Measurements from ENCODE around the gene ARHGEF33. TPM values are rescaled to one million over a fixed set of nuclear protein-coding genes. Genes with fewer than 3 reads are reported as not detected.

Gene ARHGEF33
- total RNA-seq, 2 donors from 2014 or later: 0.44 to 0.73 TPM

DNA sequence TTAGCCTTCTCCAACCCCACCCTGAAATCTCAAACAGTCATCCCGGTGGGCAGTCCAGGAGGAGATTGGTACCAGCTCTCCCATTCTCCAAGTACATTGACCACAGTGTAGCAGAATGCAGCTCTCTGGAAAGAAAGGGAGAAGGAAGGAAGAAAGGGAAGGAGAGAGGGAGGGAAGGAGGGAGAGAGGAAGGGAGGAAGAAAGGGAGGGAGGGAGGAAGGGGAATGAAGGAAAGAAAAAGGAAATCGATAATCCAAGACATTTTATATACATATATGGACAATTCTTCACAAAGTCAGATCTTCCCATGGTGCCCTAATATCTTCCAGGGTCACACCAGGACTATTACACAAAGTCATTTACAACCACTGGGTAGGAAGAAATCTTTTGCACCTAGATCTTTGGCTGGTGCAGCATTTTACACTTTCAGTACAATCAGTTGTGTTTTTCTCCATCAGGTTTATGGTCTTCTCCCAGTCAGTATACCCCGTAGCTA, 58.8 kb downstream of the ARHGEF33 start:
- ATAC-seq (no peak), DNase-seq (no peak)
- intact Hi-C loops (cut with DNase I): loop anchor here (5.0 kb wide), 1 partner anchor 279 kb away; no protein-coding TSS in a partner anchor

DNA sequence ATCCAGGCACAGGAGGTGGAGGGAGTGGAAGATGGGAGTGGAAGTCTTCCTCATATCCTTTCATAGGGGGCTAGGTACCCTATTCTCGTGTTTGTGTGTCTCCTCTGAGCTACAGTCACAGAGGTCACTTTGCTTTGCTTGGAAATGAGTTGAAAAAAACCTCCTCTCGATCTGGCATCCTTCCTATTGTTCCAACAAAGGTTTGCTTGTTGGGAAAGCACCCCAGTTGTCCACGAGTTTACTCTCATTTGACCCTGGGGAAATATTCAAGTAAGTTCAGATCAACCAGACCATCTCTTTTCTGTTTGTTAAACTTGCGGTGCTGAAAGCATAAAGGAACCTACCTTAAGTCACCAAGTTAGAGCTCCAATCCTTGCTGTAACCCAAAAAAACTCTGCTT, 59.3 kb downstream of the ARHGEF33 start:
- intact Hi-C loops (cut with DNase I): loop anchor here (5.0 kb wide), 1 partner anchor 278 kb away; no protein-coding TSS in a partner anchor
- DNase-seq (no peak), ATAC-seq (no peak)

GRCh38 chr2:38951766-38952165, 62.1 kb downstream of the ARHGEF33 start:
- intact Hi-C loops (cut with DNase I): no loop called here
- DNase-seq (no peak), ATAC-seq (no peak)

DNA sequence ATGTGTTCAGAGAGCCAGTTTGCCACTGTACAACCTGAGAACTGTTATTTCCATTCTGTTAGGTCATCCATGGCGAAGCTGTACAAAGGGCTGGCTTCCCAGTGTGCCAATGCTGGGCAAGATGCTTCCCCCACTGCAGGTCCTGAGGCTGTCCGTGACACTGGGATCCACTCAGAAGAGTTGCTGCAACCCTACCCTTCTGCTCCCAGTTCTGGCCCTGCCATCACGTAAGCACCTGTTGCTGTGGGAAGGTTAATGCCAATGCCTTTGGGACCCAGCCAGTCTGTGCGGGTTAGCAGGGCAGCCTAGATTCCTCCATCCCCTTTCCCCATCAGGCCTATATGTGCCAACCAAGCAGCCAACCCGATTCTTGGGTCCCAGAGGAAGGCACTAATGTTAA, 68.3 kb downstream of the ARHGEF33 start:
- no peak for DNase-seq
- intact Hi-C loops (cut with DNase I): no loop called here
- no peak for ATAC-seq

DNA sequence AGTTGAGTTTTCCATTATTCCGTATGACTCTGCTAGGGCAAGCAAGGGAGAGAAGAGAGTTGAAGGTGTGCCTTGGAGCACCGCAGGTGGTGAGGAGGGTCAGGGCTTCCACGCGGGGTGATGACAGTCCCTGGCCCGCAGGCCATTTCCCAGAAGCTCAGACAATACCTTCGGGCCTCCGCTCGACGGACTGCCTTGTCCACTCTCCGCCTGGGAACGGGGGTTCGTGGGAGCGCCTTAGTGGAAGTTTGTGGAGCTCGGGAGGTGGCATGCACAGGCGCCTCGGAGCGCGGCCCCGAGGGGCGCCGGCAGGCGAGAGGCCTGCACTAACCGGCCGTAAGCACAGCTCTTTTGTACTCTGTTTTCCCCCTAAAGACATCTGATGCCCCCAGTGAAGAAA, 69.8 kb downstream of the ARHGEF33 start:
- intact Hi-C loops (cut with DNase I): no loop called here
- ATAC-seq (no peak), DNase-seq (no peak)

DNA sequence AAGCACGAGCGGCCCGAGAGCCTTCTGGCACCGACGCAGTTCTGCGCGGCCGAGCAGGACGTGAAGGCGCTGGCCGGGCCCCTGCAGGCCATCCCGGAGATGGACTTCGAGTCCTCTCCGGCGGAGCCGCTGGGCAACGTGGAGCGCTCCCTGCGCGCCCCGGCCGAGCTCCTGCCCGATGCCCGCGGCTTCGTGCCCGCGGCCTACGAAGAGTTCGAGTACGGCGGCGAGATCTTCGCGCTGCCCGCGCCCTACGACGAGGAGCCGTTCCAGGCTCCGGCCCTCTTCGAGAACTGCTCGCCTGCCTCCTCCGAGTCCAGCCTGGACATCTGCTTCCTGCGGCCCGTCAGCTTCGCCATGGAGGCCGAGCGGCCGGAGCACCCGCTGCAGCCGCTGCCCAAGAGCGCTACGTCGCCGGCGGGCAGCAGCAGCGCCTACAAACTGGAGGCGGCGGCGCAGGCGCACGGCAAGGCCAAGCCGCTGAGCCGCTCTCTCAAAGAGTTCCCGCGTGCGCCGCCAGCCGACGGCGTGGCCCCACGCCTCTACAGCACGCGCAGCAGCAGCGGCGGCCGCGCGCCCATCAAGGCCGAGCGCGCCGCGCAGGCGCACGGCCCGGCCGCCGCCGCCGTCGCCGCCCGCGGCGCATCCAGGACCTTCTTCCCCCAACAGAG, 70.4 kb downstream of the ARHGEF33 start:
- intact Hi-C loops (cut with DNase I): no loop called here
- DNase-seq: peak; percentile 85
- peak; percentile 97 to 98 for ATAC-seq

DNA sequence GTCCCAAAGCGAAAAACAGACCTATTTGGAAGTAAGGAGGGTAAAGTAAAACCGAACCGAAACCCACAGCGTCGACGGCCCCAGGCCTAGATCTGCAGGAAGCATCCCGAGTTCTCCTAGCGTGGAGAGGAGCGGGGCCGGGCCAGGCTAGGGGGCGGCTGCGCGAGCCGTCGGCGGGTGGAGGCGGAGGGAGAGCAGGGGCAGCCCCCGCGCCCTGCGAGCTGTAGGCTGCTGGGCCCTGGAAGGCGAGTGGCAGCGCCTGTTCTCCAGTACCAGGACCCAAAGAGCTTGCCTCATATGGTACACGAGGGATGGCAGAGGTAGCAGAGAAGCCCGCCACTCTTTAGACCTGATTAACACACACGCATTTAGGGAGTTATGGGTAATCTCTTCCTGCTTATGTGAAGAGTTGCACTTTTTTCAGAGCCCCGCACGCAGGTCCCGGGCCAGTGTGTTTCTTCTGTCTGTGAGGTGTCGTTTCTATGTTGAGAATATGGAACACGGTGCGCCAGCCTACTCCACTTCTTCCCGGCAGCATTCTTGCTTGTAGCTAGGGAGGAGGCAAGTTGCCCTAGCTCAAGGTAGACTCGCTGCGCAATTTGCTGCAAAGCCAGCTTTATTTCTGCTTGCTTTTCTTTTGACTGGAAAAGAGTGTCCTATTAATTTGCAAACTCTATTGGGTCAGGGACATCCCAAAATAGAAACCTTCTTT, 71.1 kb downstream of the ARHGEF33 start:
- DNase-seq: no peak
- peak; percentile 13 to 17 for ATAC-seq

DNA sequence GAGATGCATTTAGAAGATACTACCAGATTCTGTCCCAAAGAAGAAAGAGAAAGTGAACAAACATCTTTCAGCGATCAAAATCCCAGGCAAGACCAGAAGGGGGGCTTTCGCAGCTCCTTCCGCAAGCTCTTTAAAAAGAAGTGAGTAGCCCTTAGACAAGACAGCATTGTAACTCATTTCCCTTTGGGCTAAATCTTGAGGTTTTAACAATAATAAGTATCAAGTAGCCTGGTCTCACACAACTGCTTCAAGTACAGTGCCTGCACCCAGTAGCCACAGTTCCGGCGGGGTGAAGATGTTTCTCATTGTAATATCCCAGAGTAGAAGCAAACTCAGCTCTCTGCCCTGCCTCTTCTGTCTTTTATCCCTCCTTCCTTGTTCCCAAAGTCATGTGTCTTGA, 76.3 kb downstream of the ARHGEF33 start:
- DNase-seq (no peak), ATAC-seq (no peak)
- intact Hi-C loops (cut with DNase I): no loop called here

More for the DNA sequence above, 71.1 kb downstream of the ARHGEF33 start:
- intact Hi-C loops (cut with DNase I): no loop called here

DNA sequence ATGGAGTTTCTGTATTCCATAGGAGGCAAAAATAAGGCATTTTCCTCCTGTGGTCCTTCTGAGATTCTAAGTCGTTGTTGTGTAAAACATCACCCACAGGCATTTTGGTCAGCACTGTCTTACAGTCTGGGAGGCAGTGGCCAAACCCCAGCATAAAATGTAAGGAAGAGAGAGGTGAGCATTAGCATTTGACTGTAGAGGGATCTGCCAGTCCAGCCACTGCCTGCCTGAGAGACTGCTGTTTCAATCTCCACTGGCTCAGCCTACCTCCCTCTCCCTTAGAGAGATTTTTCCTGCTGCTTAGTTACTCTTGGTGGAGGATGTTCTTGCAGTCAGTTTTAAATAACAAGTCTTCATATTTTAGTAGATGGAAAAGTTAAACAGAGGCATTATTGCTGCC, 77.0 kb downstream of the ARHGEF33 start:
- intact Hi-C loops (cut with DNase I): no loop called here
- ATAC-seq (no peak), DNase-seq (no peak)

- no peak for DNase-seq
- no peak for ATAC-seq
- intact Hi-C loops (cut with DNase I): no loop called here
Measured at GRCh38 chr2:38968021-38968420, 78.3 kb downstream of the ARHGEF33 start.

DNA sequence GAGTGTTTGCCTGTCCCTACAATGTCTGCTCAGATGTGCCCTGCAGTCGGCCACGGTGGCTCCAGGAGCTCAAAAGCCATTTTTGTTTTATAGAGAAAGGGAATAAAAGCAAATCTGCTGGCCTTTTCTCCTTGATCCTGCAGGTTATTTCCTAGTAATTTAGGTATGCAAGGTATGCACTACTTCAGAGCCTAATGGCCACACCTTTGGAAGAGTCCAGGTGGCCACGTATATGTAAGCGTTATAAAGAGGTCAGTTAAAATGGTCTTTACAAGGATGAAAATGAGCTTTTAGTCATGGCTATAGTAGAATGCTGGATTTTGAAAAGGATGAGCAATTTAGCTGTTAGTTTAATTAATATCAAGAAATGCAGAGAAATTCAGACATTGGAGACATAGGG, 81.7 kb downstream of the ARHGEF33 start:
- no peak for DNase-seq
- intact Hi-C loops (cut with DNase I): no loop called here
- no peak for ATAC-seq

GRCh38 chr2:38973266-38973665, 83.6 kb downstream of the ARHGEF33 start:
- intact Hi-C loops (cut with DNase I): no loop called here
- ATAC-seq: no peak
- no peak for DNase-seq

DNA sequence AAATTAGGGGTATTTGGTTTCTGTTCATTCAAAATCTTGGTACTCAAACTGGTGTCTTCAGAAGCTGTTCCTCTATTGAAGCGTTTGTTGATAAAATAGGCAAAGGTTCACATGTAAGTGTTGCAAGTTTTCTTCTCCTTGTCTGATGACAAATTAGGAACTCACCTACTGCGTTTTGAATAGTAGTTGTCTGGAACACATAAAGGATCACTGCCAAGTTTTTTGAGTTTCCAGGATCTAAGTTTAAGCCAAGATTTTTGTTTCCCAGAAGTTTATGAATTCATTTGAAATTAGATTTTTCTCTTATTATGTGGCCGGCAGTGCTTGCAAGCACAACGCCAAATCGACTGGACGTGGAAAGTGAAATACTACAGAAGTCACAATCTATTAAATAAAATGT, 85.4 kb downstream of the ARHGEF33 start:
- intact Hi-C loops (cut with DNase I): no loop called here
- ATAC-seq (no peak), DNase-seq (no peak)

DNA sequence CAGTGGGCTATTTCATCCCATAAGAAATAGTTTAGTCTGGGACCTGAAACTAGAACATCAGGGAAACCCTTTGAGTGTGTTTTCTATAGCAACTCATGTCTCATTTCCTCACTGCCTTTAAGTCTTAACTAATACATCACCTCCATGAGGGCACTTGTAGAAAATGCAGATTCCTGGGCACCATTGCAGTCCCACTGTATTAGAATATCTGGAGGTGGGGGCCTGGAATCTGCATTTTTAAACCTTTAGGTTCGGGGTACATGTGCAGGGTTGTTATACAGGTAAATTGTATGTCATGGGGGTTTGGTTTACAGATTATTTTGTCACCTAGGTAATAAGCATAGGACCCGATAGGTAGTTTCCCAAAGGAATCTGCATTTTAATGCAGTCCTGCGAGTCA, 87.4 kb downstream of the ARHGEF33 start:
- intact Hi-C loops (cut with DNase I): no loop called here
- DNase-seq (no peak), ATAC-seq (no peak)

GRCh38 chr2:38978296-38978903, 88.7 kb downstream of the ARHGEF33 start:
- intact Hi-C loops (cut with DNase I): no loop called here
- ATAC-seq (no peak), DNase-seq (no peak)

GRCh38 chr2:38978908-38979307, 89.2 kb downstream of the ARHGEF33 start:
- DNase-seq: no peak
- intact Hi-C loops (cut with DNase I): no loop called here
- no peak for ATAC-seq

- ATAC-seq (no peak), DNase-seq (no peak)
- intact Hi-C loops (cut with DNase I): no loop called here
Measured at GRCh38 chr2:38981003-38981669, 91.5 kb downstream of the ARHGEF33 start.

- DNase-seq (no peak), ATAC-seq (no peak)
- intact Hi-C loops (cut with DNase I): no loop called here
Measured at GRCh38 chr2:38981670-38982357, 92.1 kb downstream of the ARHGEF33 start.

DNA sequence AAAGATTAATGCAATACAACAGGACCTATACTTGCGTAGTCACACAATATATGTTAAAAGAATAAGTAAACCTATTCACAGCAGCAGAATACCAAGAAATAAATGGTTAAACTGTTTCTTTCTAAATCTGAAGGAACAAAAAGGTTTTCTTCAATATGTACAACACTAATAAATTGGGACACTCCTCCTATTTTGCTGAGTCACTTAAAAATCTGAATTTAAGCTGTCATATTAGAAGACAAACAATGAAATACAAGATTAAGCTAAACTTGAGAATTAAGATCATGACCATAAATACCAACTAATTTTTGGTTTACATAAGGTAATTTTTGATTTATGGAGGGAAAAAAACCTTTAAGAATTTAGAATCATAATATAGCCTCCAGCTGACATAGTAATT, 92.8 kb downstream of the ARHGEF33 start:
- intact Hi-C loops (cut with DNase I): no loop called here
- ATAC-seq: no peak
- no peak for DNase-seq

Measured in left cardiac atrium (tissue), 4 donors.